ENCODE data around the gene LRRC74B.
"Not testable (repeated sequence)": the region's sequence is repeated elsewhere in the genome, so short reads cannot be mapped to it uniquely, and the experiment has no call there.

LRRC74B gene

GRCh38 chr22:21051831-21052400, 6.2 kb downstream of the LRRC74B start:
- H3K27me3 ChIP-seq (ENCODE audit: control insufficient read depth, insufficient read depth, low read length) = peaks cover 20% of the 10 kb centered on the region
- no peak overlapping the region for H3K4me3 ChIP-seq (ENCODE audit: low read length)
- H3K4me2 ChIP-seq (ENCODE audit: low read length) = no peak overlapping the region
- H3K9me3 ChIP-seq (replicated peaks; ENCODE audit: low read length) = no peaks in the 10 kb centered on the region
- H3K9ac ChIP-seq (ENCODE audit: low read depth, low read length) = no peak overlapping the region
- H3K4me1 ChIP-seq (ENCODE audit: control insufficient read depth, insufficient read depth, low read length) = no peaks in the 10 kb centered on the region
- H3K36me3 ChIP-seq (ENCODE audit: insufficient read depth, low read length) = no peaks in the 10 kb centered on the region

DNA sequence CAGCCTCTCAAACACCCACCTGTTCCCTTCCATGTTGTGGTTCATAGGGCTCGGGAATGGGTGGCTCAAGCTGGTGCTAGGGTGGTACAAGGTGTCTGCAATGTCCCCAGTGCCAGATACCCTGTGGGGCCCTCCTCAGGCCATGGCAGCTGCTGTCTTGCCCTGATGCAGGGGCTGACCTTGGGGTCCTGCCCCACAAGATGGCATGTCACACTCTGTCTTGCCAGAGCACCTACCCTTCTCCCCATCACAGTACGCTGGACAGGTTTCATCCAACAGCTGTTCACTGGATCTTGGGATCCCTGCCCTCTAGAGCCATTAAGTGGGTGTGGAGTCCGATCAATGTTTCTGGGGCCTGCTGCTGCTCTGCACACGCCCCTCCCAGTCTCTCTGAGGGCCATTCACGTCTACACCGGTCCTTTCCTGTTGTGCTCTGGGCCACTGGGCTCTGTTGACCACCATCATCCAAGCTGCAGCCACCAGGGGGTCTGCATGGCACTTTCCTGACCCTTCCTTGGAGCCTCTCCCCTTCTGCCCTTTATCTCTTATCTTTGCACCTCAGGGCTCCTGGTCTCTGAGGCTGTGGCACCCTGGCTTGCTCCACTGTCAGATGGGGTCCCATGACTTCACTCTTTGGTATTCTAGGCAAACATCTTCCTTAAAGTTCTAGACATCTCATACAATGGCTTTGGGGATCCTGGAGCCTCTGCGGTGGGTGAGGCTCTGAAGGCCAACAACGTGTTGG, 7.1 kb downstream of the LRRC74B start:
- no peaks in the 10 kb centered on the region for H3K9me3 ChIP-seq (replicated peaks; ENCODE audit: low read length)
- H3K4me3 ChIP-seq (ENCODE audit: low read length) = no peak overlapping the region
- no peak overlapping the region for H3K9ac ChIP-seq (ENCODE audit: low read depth, low read length)
- no peaks in the 10 kb centered on the region for H3K36me3 ChIP-seq (ENCODE audit: insufficient read depth, low read length)
- peaks cover 21% of the 10 kb centered on the region for H3K27me3 ChIP-seq (ENCODE audit: control insufficient read depth, insufficient read depth, low read length)
- no peaks in the 10 kb centered on the region for H3K4me1 ChIP-seq (ENCODE audit: control insufficient read depth, insufficient read depth, low read length)
- H3K4me2 ChIP-seq (ENCODE audit: low read length) = no peak overlapping the region

DNA sequence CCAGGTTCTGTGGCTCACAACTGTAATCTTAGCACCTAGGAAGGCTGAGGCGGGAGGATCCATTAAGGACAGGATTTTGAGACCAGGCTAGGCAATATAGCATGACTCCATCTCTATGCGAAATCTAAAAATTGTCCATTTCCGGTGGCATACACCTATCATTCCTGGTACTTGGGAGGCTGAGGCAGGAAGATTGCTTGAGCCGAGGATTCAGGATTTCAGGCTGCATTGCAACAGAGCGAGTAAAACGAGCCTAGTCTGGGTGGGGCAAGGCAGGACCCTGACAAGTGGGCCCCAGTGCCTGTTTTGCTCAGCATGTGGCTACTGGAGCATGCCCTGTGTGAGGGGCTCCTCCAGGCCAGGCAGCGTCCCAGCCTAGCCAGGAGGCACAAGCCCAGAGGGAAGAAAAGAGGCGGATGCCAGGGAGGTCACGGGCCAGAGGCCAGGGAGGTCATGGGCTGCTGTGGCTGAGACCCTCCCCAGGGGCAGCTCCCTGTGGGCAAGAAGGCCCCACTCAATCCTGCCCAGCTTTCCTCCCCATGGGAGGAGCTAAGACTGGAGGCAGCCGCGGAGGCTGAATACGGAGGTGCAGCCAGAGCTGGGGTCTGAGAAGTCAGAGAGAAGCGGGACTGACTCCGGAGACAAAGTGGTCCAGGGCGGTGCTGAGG, 8.4 kb downstream of the LRRC74B start:
- H3K9me3 ChIP-seq (replicated peaks; ENCODE audit: low read length) = no peaks in the 10 kb centered on the region
- no peaks in the 10 kb centered on the region for H3K36me3 ChIP-seq (ENCODE audit: insufficient read depth, low read length)
- H3K4me2 ChIP-seq (ENCODE audit: low read length) = no peak overlapping the region
- H3K4me1 ChIP-seq (ENCODE audit: control insufficient read depth, insufficient read depth, low read length) = no peaks in the 10 kb centered on the region
- H3K4me3 ChIP-seq (ENCODE audit: low read length) = no peak overlapping the region
- no peak overlapping the region for H3K9ac ChIP-seq (ENCODE audit: low read depth, low read length)
- H3K27me3 ChIP-seq (ENCODE audit: control insufficient read depth, insufficient read depth, low read length) = peaks cover 21% of the 10 kb centered on the region

- H3K9me3 ChIP-seq (replicated peaks; ENCODE audit: low read length) = no peaks in the 10 kb centered on the region
- no peak overlapping the region for H3K4me3 ChIP-seq (ENCODE audit: low read length)
- H3K4me2 ChIP-seq (ENCODE audit: low read length) = no peak overlapping the region
- H3K27me3 ChIP-seq (ENCODE audit: control insufficient read depth, insufficient read depth, low read length) = peaks cover 21% of the 10 kb centered on the region
- H3K4me1 ChIP-seq (ENCODE audit: control insufficient read depth, insufficient read depth, low read length) = no peaks in the 10 kb centered on the region
- H3K36me3 ChIP-seq (ENCODE audit: insufficient read depth, low read length) = no peaks in the 10 kb centered on the region
- no peak overlapping the region for H3K9ac ChIP-seq (ENCODE audit: low read depth, low read length)
Measured at GRCh38 chr22:21054714-21055563, 9.2 kb downstream of the LRRC74B start.

- Histone ChIP-seq H3K9me3 (replicated peaks; ENCODE audit: low read length) (no peaks in the 10 kb centered on the region), H3K36me3 (ENCODE audit: insufficient read depth, low read length) (no peaks in the 10 kb centered on the region), H3K27me3 (ENCODE audit: control insufficient read depth, insufficient read depth, low read length) (peaks cover 21% of the 10 kb centered on the region), H3K4me1 (ENCODE audit: control insufficient read depth, insufficient read depth, low read length) (no peaks in the 10 kb centered on the region), H3K4me2 (ENCODE audit: low read length) (no peak overlapping the region), H3K9ac (ENCODE audit: low read depth, low read length) (no peak overlapping the region), H3K4me3 (ENCODE audit: low read length) (no peak overlapping the region)
Measured at GRCh38 chr22:21055564-21055834, 9.8 kb downstream of the LRRC74B start.

DNA sequence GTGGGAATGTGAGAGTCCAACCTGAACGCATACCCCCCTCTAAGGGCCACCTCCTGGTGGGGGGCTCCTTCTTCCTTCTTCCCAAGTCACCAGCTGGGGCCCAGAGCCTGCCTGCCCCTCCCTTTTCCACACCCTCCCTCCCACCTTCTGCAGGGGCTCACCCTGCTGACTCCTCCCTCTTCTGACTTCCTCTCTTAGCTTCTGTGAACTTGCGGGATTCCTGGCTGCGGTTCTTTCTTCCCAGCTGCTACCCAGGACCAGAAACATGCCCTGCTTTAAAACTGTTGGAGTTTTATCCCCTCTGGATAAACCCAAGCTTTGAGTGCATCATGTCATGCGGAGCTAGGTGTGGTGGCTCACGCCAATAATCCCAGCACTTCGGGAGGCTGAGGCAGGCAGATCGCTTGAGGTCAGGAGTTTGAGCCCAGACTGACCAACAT, 10.2 kb downstream of the LRRC74B start:
- H3K4me3 ChIP-seq (ENCODE audit: low read length) = no peak overlapping the region
- H3K9ac ChIP-seq (ENCODE audit: low read depth, low read length) = no peak overlapping the region
- no peaks in the 10 kb centered on the region for H3K9me3 ChIP-seq (replicated peaks; ENCODE audit: low read length)
- peaks cover 21% of the 10 kb centered on the region for H3K27me3 ChIP-seq (ENCODE audit: control insufficient read depth, insufficient read depth, low read length)
- H3K36me3 ChIP-seq (ENCODE audit: insufficient read depth, low read length) = no peaks in the 10 kb centered on the region
- no peak overlapping the region for H3K4me2 ChIP-seq (ENCODE audit: low read length)
- no peaks in the 10 kb centered on the region for H3K4me1 ChIP-seq (ENCODE audit: control insufficient read depth, insufficient read depth, low read length)

DNA sequence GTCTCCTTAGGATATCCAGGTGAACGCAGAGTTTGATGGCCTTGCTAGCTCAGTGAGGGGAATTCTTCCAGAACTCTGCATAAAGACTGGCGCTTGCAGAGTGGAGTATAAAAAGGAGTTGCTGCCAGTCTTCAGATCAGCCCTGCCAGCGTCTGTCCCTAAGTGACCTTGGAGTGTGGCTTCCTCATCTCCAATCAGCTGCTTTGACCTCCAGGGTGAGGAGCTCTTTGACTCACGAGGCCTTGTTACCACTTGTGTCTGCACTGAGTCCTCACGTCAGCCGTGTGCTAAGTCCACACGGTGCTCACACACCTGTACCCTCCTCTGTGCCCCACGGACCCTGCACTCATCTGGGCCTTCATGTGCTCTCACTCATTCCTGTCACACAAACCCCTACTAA, 14.6 kb downstream of the LRRC74B start:
- H3K4me3 ChIP-seq (ENCODE audit: low read length); H3K4me2 ChIP-seq (ENCODE audit: low read length); H3K4me1 ChIP-seq (ENCODE audit: control insufficient read depth, insufficient read depth, low read length); H3K36me3 ChIP-seq (ENCODE audit: insufficient read depth, low read length); H3K9ac ChIP-seq (ENCODE audit: low read depth, low read length); H3K9me3 ChIP-seq (replicated peaks; ENCODE audit: low read length): not testable (repeated sequence)
- H3K27me3 ChIP-seq (ENCODE audit: control insufficient read depth, insufficient read depth, low read length) = peaks cover 20% of the 10 kb centered on the region

GRCh38 chr22:21061660-21062321, 16.0 kb downstream of the LRRC74B start:
- not testable (repeated sequence) for H3K9ac ChIP-seq (ENCODE audit: low read depth, low read length)

GRCh38 chr22:21064425-21064824, 18.7 kb downstream of the LRRC74B start:
- not testable (repeated sequence) for H3K36me3 ChIP-seq (ENCODE audit: insufficient read depth, low read length); H3K9ac ChIP-seq (ENCODE audit: low read depth, low read length); H3K4me3 ChIP-seq (ENCODE audit: low read length); H3K4me2 ChIP-seq (ENCODE audit: low read length); H3K27me3 ChIP-seq (ENCODE audit: control insufficient read depth, insufficient read depth, low read length); H3K9me3 ChIP-seq (replicated peaks; ENCODE audit: low read length); H3K4me1 ChIP-seq (ENCODE audit: control insufficient read depth, insufficient read depth, low read length)

More at GRCh38 chr22:21061660-21062321, 16.0 kb downstream of the LRRC74B start:
- not testable (repeated sequence) for H3K36me3 ChIP-seq (ENCODE audit: insufficient read depth, low read length); H3K4me1 ChIP-seq (ENCODE audit: control insufficient read depth, insufficient read depth, low read length); H3K27me3 ChIP-seq (ENCODE audit: control insufficient read depth, insufficient read depth, low read length); H3K4me3 ChIP-seq (ENCODE audit: low read length); H3K4me2 ChIP-seq (ENCODE audit: low read length); H3K9me3 ChIP-seq (replicated peaks; ENCODE audit: low read length)

- Histone ChIP-seq H3K4me3 (ENCODE audit: low read length) (no peak overlapping the region), H3K4me1 (ENCODE audit: control insufficient read depth, insufficient read depth, low read length) (no peaks in the 10 kb centered on the region), H3K9me3 (replicated peaks; ENCODE audit: low read length) (no peaks in the 10 kb centered on the region), H3K36me3 (ENCODE audit: insufficient read depth, low read length) (no peaks in the 10 kb centered on the region), H3K4me2 (ENCODE audit: low read length) (no peak overlapping the region), H3K27me3 (ENCODE audit: control insufficient read depth, insufficient read depth, low read length) (peaks cover 4% of the 10 kb centered on the region), H3K9ac (ENCODE audit: low read depth, low read length) (no peak overlapping the region)
Measured at GRCh38 chr22:21064917-21065864, 19.4 kb downstream of the LRRC74B start.

Data from skeletal muscle satellite cell (primary cell).